ENCODE data around the gene HIRIP3.

- TF ChIP-seq CTCF (IDR thresholded peaks at IDR 0.05; ENCODE audit: control extremely low read depth in 1 of 3, insufficient read depth in 1 of 3, low read depth in 1 of 3, low read length in 3 of 3) (no peak), SIN3A (conservative IDR thresholded peaks at IDR 0.05 in 1 of 2, IDR thresholded peaks at IDR 0.05 in 1 of 2; ENCODE audit: low read depth in 1 of 2, low read length in 2 of 2) (no peak), CEBPB (IDR thresholded peaks at IDR 0.05; ENCODE audit: low read depth, low read length) (no peak), POLR2A (IDR thresholded peaks at IDR 0.05; ENCODE audit: control extremely low read depth in 1 of 2, low read depth in 2 of 2, low read length in 2 of 2) (no peak), MAX (IDR thresholded peaks at IDR 0.05) (no peak), YY1 (IDR thresholded peaks at IDR 0.05; ENCODE audit: low read depth, low read length) (no peak), CREB1 (IDR thresholded peaks at IDR 0.05) (no peak), KDM1A (IDR thresholded peaks at IDR 0.05; ENCODE audit: borderline replicate concordance, low read length) (no peak), TAF1 (IDR thresholded peaks at IDR 0.05; ENCODE audit: low read depth, low read length) (no peak)
Measured at GRCh38 chr16:29958756-29959155, 36.7 kb downstream of the HIRIP3 start.
